Stimulated activated naive CD8-positive, alpha-beta T cell treated with anti-CD3 and anti-CD28 coated beads, Interleukin-15, Interleukin-2, amounts not matched to agents 100 U/mL and 50 U/mL, for 24 hours (primary cell): ENCODE results near the gene ADGRB3.

Experiments
- ATAC-seq: fragments of 150-1000 bp; cut with Tn5 transposase; one replicate; pipeline ENCODE4 v1.10.0; 2021
- DNase-seq: peaks from one replicate; pipeline ENCODE4 v3.0.0; 2021

ADGRB3 gene

GRCh38 chr6:68634726-68635411 is at the start of gene ADGRB3:
Gene ADGRB3 (plus strand): TSS chr6:68635282. CDS start chr6:68638676, 3,394 bp downstream.
- ATAC-seq (peak; percentile 73), DNase-seq (peak; percentile 44)

GRCh38 chr6:68593558-68593957 is 41.5 kb upstream of the ADGRB3 start:
- DNase-seq: no peak
- no peak for ATAC-seq

GRCh38 chr6:68597642-68598041 is 37.4 kb upstream of the ADGRB3 start:
- no peak for ATAC-seq
- DNase-seq: no peak

GRCh38 chr6:68615938-68616337 is 19.1 kb upstream of the ADGRB3 start:
- DNase-seq (no peak), ATAC-seq (no peak)

GRCh38 chr6:68625998-68626397 is 9.1 kb upstream of the ADGRB3 start:
- ATAC-seq (no peak), DNase-seq (no peak)

GRCh38 chr6:68628161-68628560 is 6.9 kb upstream of the ADGRB3 start:
- ATAC-seq (no peak), DNase-seq (no peak)

- ATAC-seq (no peak), DNase-seq (no peak)
These were observed 2.3 kb upstream of the ADGRB3 start for GRCh38 chr6:68632734-68633133.

- ATAC-seq (no peak), DNase-seq (no peak)
These were observed 1.7 kb upstream of the ADGRB3 start for GRCh38 chr6:68633281-68633971.

GRCh38 chr6:68633972-68634725 is 933 bp upstream of the ADGRB3 start:
- ATAC-seq (no peak), DNase-seq (no peak)

GRCh38 chr6:68635412-68635705 is 277 bp downstream of the ADGRB3 start:
- no peak for DNase-seq
- no peak for ATAC-seq

- ATAC-seq: no peak
- no peak for DNase-seq
These were observed 828 bp downstream of the ADGRB3 start for GRCh38 chr6:68635706-68636513.

GRCh38 chr6:68636666-68637065 is 1.6 kb downstream of the ADGRB3 start:
- ATAC-seq (no peak), DNase-seq (no peak)

- DNase-seq (no peak), ATAC-seq (no peak)
These were observed 2.0 kb downstream of the ADGRB3 start for GRCh38 chr6:68637071-68637470.

- DNase-seq: no peak
- no peak for ATAC-seq
These were observed 2.7 kb downstream of the ADGRB3 start for GRCh38 chr6:68637782-68638181.

GRCh38 chr6:68638230-68638900 is 3.3 kb downstream of the ADGRB3 start:
- DNase-seq (peak; percentile 29), ATAC-seq (no peak)

- DNase-seq (no peak), ATAC-seq (no peak)
These were observed 4.1 kb downstream of the ADGRB3 start for GRCh38 chr6:68639211-68639610.

- no peak for DNase-seq
- ATAC-seq: no peak
These were observed 4.9 kb downstream of the ADGRB3 start for GRCh38 chr6:68639826-68640490.

GRCh38 chr6:68640491-68640835 is 5.4 kb downstream of the ADGRB3 start:
- DNase-seq (no peak), ATAC-seq (no peak)

- DNase-seq (no peak), ATAC-seq (no peak)
These were observed 6.1 kb downstream of the ADGRB3 start for GRCh38 chr6:68641172-68641571.

- no peak for DNase-seq
These were observed 7.0 kb downstream of the ADGRB3 start for GRCh38 chr6:68642081-68642480.

GRCh38 chr6:68642977-68643376 is 7.9 kb downstream of the ADGRB3 start:
- ATAC-seq (no peak), DNase-seq (no peak)

More at GRCh38 chr6:68642081-68642480, 7.0 kb downstream of the ADGRB3 start:
- no peak for ATAC-seq
